ENCODE data around the gene PADI1.

PADI1 gene

GRCh38 chr1:17201201-17202021 is 3.5 kb upstream of the PADI1 start:
- no peak for DNase-seq (ENCODE audit: extremely low spot score)
- TF ChIP-seq ARNT (IDR thresholded peaks at IDR 0.05) (no peak), TARDBP (IDR thresholded peaks at IDR 0.05) (no peak), ELF4 (IDR thresholded peaks at IDR 0.05) (no peak), LEF1 (IDR thresholded peaks at IDR 0.05; ENCODE audit: borderline replicate concordance) (no peak), SP1 (IDR thresholded peaks at IDR 0.05) (no peak), CTBP1 (IDR thresholded peaks at IDR 0.05; ENCODE audit: borderline replicate concordance) (no peak), PKNOX1 (IDR thresholded peaks at IDR 0.05) (no peak), NFRKB (IDR thresholded peaks at IDR 0.05) (no peak), HDGF (IDR thresholded peaks at IDR 0.05; ENCODE audit: borderline replicate concordance) (no peak), BHLHE40 (IDR thresholded peaks at IDR 0.05; ENCODE audit: borderline replicate concordance) (no peak), FOXM1 (IDR thresholded peaks at IDR 0.05; ENCODE audit: borderline replicate concordance) (no peak), L3MBTL2 (conservative IDR thresholded peaks at IDR 0.05) (no peak)
- POLR2A ChIA-PET = no interaction called here
- CTCF ChIA-PET = no interaction called here

- no peak for TF ChIP-seq LEF1 (IDR thresholded peaks at IDR 0.05; ENCODE audit: borderline replicate concordance)
- TF ChIP-seq FOXA1 (IDR thresholded peaks at IDR 0.05) = no peak
- no peak for TF ChIP-seq L3MBTL2 (conservative IDR thresholded peaks at IDR 0.05)
- no peak for TF ChIP-seq HDGF (IDR thresholded peaks at IDR 0.05; ENCODE audit: borderline replicate concordance)
- TF ChIP-seq NFRKB (IDR thresholded peaks at IDR 0.05) = no peak
- no peak for TF ChIP-seq TARDBP (IDR thresholded peaks at IDR 0.05)
- TF ChIP-seq ELF4 (IDR thresholded peaks at IDR 0.05) = no peak
- no peak for TF ChIP-seq CTBP1 (IDR thresholded peaks at IDR 0.05; ENCODE audit: borderline replicate concordance)
- TF ChIP-seq FOXM1 (IDR thresholded peaks at IDR 0.05; ENCODE audit: borderline replicate concordance) = no peak
- no peak for TF ChIP-seq PKNOX1 (IDR thresholded peaks at IDR 0.05)
- no peak for TF ChIP-seq BHLHE40 (IDR thresholded peaks at IDR 0.05; ENCODE audit: borderline replicate concordance)
- TF ChIP-seq SUZ12 (IDR thresholded peaks at IDR 0.05) = no peak
- TF ChIP-seq ARNT (IDR thresholded peaks at IDR 0.05) = no peak
- TF ChIP-seq FOXK2 (IDR thresholded peaks at IDR 0.05) = no peak
- no peak for TF ChIP-seq ZNF384 (IDR thresholded peaks at IDR 0.05)
- no peak for DNase-seq (ENCODE audit: extremely low spot score)
- ChIA-PET CTCF (no interaction called here), POLR2A (no interaction called here)
These were observed 724 bp downstream of the PADI1 start for GRCh38 chr1:17205652-17206051.

GRCh38 chr1:17206196-17206595 is 1.3 kb downstream of the PADI1 start:
- TF ChIP-seq NFRKB (IDR thresholded peaks at IDR 0.05) = no peak
- TF ChIP-seq ZNF384 (IDR thresholded peaks at IDR 0.05) = no peak
- no peak for TF ChIP-seq ARNT (IDR thresholded peaks at IDR 0.05)
- no peak for TF ChIP-seq PKNOX1 (IDR thresholded peaks at IDR 0.05)
- no peak for TF ChIP-seq FOXM1 (IDR thresholded peaks at IDR 0.05; ENCODE audit: borderline replicate concordance)
- TF ChIP-seq HDGF (IDR thresholded peaks at IDR 0.05; ENCODE audit: borderline replicate concordance) = no peak
- TF ChIP-seq FOXK2 (IDR thresholded peaks at IDR 0.05) = no peak
- TF ChIP-seq ELF4 (IDR thresholded peaks at IDR 0.05) = no peak
- no peak for TF ChIP-seq BHLHE40 (IDR thresholded peaks at IDR 0.05; ENCODE audit: borderline replicate concordance)
- TF ChIP-seq LEF1 (IDR thresholded peaks at IDR 0.05; ENCODE audit: borderline replicate concordance) = no peak
- no peak for TF ChIP-seq L3MBTL2 (conservative IDR thresholded peaks at IDR 0.05)
- TF ChIP-seq SUZ12 (IDR thresholded peaks at IDR 0.05) = no peak
- TF ChIP-seq CTBP1 (IDR thresholded peaks at IDR 0.05; ENCODE audit: borderline replicate concordance) = no peak
- TF ChIP-seq TARDBP (IDR thresholded peaks at IDR 0.05) = no peak
- no peak for TF ChIP-seq SP1 (IDR thresholded peaks at IDR 0.05)
- TF ChIP-seq FOXA1 (IDR thresholded peaks at IDR 0.05) = no peak
- DNase-seq (ENCODE audit: extremely low spot score) = no peak
- POLR2A ChIA-PET = no interaction called here
- CTCF ChIA-PET = no interaction called here

GRCh38 chr1:17207046-17207445 is 2.1 kb downstream of the PADI1 start:
- TF ChIP-seq LEF1 (IDR thresholded peaks at IDR 0.05; ENCODE audit: borderline replicate concordance) = no peak
- no peak for TF ChIP-seq PKNOX1 (IDR thresholded peaks at IDR 0.05)
- TF ChIP-seq FOXK2 (IDR thresholded peaks at IDR 0.05) = no peak
- no peak for TF ChIP-seq FOXM1 (IDR thresholded peaks at IDR 0.05; ENCODE audit: borderline replicate concordance)
- no peak for TF ChIP-seq ZNF384 (IDR thresholded peaks at IDR 0.05)
- TF ChIP-seq ARNT (IDR thresholded peaks at IDR 0.05) = no peak
- no peak for TF ChIP-seq FOXA1 (IDR thresholded peaks at IDR 0.05)
- no peak for TF ChIP-seq BHLHE40 (IDR thresholded peaks at IDR 0.05; ENCODE audit: borderline replicate concordance)
- TF ChIP-seq NFRKB (IDR thresholded peaks at IDR 0.05) = no peak
- TF ChIP-seq TARDBP (IDR thresholded peaks at IDR 0.05) = no peak
- TF ChIP-seq HDGF (IDR thresholded peaks at IDR 0.05; ENCODE audit: borderline replicate concordance) = no peak
- no peak for TF ChIP-seq SP1 (IDR thresholded peaks at IDR 0.05)
- no peak for TF ChIP-seq L3MBTL2 (conservative IDR thresholded peaks at IDR 0.05)
- TF ChIP-seq SUZ12 (IDR thresholded peaks at IDR 0.05) = no peak
- TF ChIP-seq ELF4 (IDR thresholded peaks at IDR 0.05) = no peak
- no peak for TF ChIP-seq CTBP1 (IDR thresholded peaks at IDR 0.05; ENCODE audit: borderline replicate concordance)
- POLR2A ChIA-PET = no interaction called here

GRCh38 chr1:17207540-17207939 is 2.6 kb downstream of the PADI1 start:
- TF ChIP-seq TARDBP (IDR thresholded peaks at IDR 0.05) (no peak), CTBP1 (IDR thresholded peaks at IDR 0.05; ENCODE audit: borderline replicate concordance) (no peak), ZNF384 (IDR thresholded peaks at IDR 0.05) (no peak), FOXA1 (IDR thresholded peaks at IDR 0.05) (no peak), ARNT (IDR thresholded peaks at IDR 0.05) (no peak), FOXK2 (IDR thresholded peaks at IDR 0.05) (no peak), NFRKB (IDR thresholded peaks at IDR 0.05) (no peak), LEF1 (IDR thresholded peaks at IDR 0.05; ENCODE audit: borderline replicate concordance) (no peak), L3MBTL2 (conservative IDR thresholded peaks at IDR 0.05) (no peak), FOXM1 (IDR thresholded peaks at IDR 0.05; ENCODE audit: borderline replicate concordance) (no peak), HDGF (IDR thresholded peaks at IDR 0.05; ENCODE audit: borderline replicate concordance) (no peak), PKNOX1 (IDR thresholded peaks at IDR 0.05) (no peak), SUZ12 (IDR thresholded peaks at IDR 0.05) (no peak), ELF4 (IDR thresholded peaks at IDR 0.05) (no peak), SP1 (IDR thresholded peaks at IDR 0.05) (no peak), BHLHE40 (IDR thresholded peaks at IDR 0.05; ENCODE audit: borderline replicate concordance) (no peak)
- DNase-seq (ENCODE audit: extremely low spot score) = no peak
- POLR2A ChIA-PET = no interaction called here
- CTCF ChIA-PET = interaction anchor here (1.0 kb wide), 1 partner anchor 28 kb away, joined by 3 read pairs; no protein-coding TSS in a partner anchor

More at GRCh38 chr1:17207046-17207445, 2.1 kb downstream of the PADI1 start:
- no peak for DNase-seq (ENCODE audit: extremely low spot score)
- CTCF ChIA-PET = no interaction called here
